ENCODE results near the gene B4GALNT1. TPM values are rescaled to one million over a fixed set of nuclear protein-coding genes. Genes with fewer than 3 reads are reported as not detected.

B4GALNT1 gene
- total RNA-seq, 1 donor from 2014 or later: 2.2 TPM

- Histone ChIP-seq H3K27me3 (ENCODE audit: control insufficient read depth, insufficient read depth, low read length) (peaks cover 56% of the 10 kb centered on the region), H3K4me3 (ENCODE audit: low read depth, low read length) (no peak overlapping the region), H3K36me3 (ENCODE audit: control insufficient read depth, insufficient read depth, low read length) (no peaks in the 10 kb centered on the region)
- TF ChIP-seq CTCF (IDR thresholded peaks at IDR 0.05; ENCODE audit: insufficient read depth, low read length, poor library complexity, severe bottlenecking): no peak
- no peak for DNase-seq (ENCODE audit: low read depth)
These were observed 15.1 kb downstream of the B4GALNT1 start for GRCh38 chr12:57617942-57618341.

GRCh38 chr12:57616383-57617101 is 16.5 kb downstream of the B4GALNT1 start:
- Histone ChIP-seq H3K27me3 (ENCODE audit: control insufficient read depth, insufficient read depth, low read length) (peaks cover 45% of the 10 kb centered on the region), H3K36me3 (ENCODE audit: control insufficient read depth, insufficient read depth, low read length) (no peaks in the 10 kb centered on the region), H3K4me3 (ENCODE audit: low read depth, low read length) (no peak overlapping the region)
- no peak for TF ChIP-seq CTCF (IDR thresholded peaks at IDR 0.05; ENCODE audit: insufficient read depth, low read length, poor library complexity, severe bottlenecking)
- DNase-seq (ENCODE audit: low read depth): no peak

GRCh38 chr12:57615637-57616036 is 17.4 kb downstream of the B4GALNT1 start:
- TF ChIP-seq CTCF (IDR thresholded peaks at IDR 0.05; ENCODE audit: insufficient read depth, low read length, poor library complexity, severe bottlenecking): no peak
- H3K36me3 ChIP-seq (ENCODE audit: control insufficient read depth, insufficient read depth, low read length): no peaks in the 10 kb centered on the region
- H3K4me3 ChIP-seq (ENCODE audit: low read depth, low read length): no peak overlapping the region
- no peak for DNase-seq (ENCODE audit: low read depth)
- peaks cover 45% of the 10 kb centered on the region for H3K27me3 ChIP-seq (ENCODE audit: control insufficient read depth, insufficient read depth, low read length)

GRCh38 chr12:57614948-57615500 is 18.0 kb downstream of the B4GALNT1 start:
- H3K27me3 ChIP-seq (ENCODE audit: control insufficient read depth, insufficient read depth, low read length): peaks cover 43% of the 10 kb centered on the region
- no peaks in the 10 kb centered on the region for H3K36me3 ChIP-seq (ENCODE audit: control insufficient read depth, insufficient read depth, low read length)
- H3K4me3 ChIP-seq (ENCODE audit: low read depth, low read length): no peak overlapping the region
- no peak for TF ChIP-seq CTCF (IDR thresholded peaks at IDR 0.05; ENCODE audit: insufficient read depth, low read length, poor library complexity, severe bottlenecking)
- DNase-seq (ENCODE audit: low read depth): no peak

- Histone ChIP-seq H3K4me3 (ENCODE audit: low read depth, low read length) (no peak overlapping the region), H3K36me3 (ENCODE audit: control insufficient read depth, insufficient read depth, low read length) (no peaks in the 10 kb centered on the region), H3K27me3 (ENCODE audit: control insufficient read depth, insufficient read depth, low read length) (peaks cover 36% of the 10 kb centered on the region)
- DNase-seq (ENCODE audit: low read depth): no peak
- no peak for TF ChIP-seq CTCF (IDR thresholded peaks at IDR 0.05; ENCODE audit: insufficient read depth, low read length, poor library complexity, severe bottlenecking)
These were observed 18.6 kb downstream of the B4GALNT1 start for GRCh38 chr12:57614178-57614947.
